Upper lobe of right lung (tissue), 1 donor: ENCODE data around the gene NHERF1. TPM values are rescaled to one million over a fixed set of nuclear protein-coding genes. Genes with fewer than 3 reads are reported as not detected.

ENCODE experiments used
- ATAC-seq: fragments of 200-7000 bp; cut with Tn5 transposase; one replicate; pipeline ENCODE4 v1.9.1; 2020; ENCODE audit warnings: mild to moderate bottlenecking, moderate library complexity
- DNase-seq: peaks from one replicate; pipeline ENCODE4 v3.0.0-alpha.2; 2020
- H3K27ac ChIP-seq: fragments of 200-600 bp; one replicate; pipeline ENCODE4 v1.8.0; 2022
- H3K27me3 ChIP-seq: fragments of 200-600 bp; one replicate; pipeline ENCODE4 v1.8.0; 2022; ENCODE audit warnings: mild to moderate bottlenecking
- H3K36me3 ChIP-seq: fragments of 200-600 bp; one replicate; pipeline ENCODE4 v1.8.0; 2022
- H3K4me1 ChIP-seq: fragments of 200-600 bp; one replicate; pipeline ENCODE4 v1.8.0; 2022
- H3K4me3 ChIP-seq: fragments of 200-600 bp; one replicate; pipeline ENCODE4 v1.8.0; 2022; ENCODE audit warnings: mild to moderate bottlenecking
- H3K9me3 ChIP-seq: fragments of 200-600 bp; one replicate; pipeline ENCODE4 v1.8.0; 2022
- CTCF ChIP-seq: fragments of 200-600 bp; IDR thresholded peaks from one replicate; pipeline ENCODE4 v1.8.0; 2022; ENCODE audit warnings: antibody characterized with exemption
- intact Hi-C: fragments of 100-400 bp; cut with DNase I; formaldehyde crosslinking; loops from one replicate; pipeline ENCODE4 v1.11.0; 2022
- total RNA-seq: library from RNA; stranded (reverse); fragmentation: NEBNext Ultra II Directional; extraction: Animal tissue kit (Norgen Biotek cat#: 25700); gene quantifications from one replicate; pipeline ENCODE4 v1.2.1, GENCODE V29; 2021
- donor health status: DM: no; HTN: yes; CAD: no; lungs with severe emphysema.

NHERF1 gene
- total RNA-seq, 1 donor from 2014 or later = 28.4 TPM

DNA sequence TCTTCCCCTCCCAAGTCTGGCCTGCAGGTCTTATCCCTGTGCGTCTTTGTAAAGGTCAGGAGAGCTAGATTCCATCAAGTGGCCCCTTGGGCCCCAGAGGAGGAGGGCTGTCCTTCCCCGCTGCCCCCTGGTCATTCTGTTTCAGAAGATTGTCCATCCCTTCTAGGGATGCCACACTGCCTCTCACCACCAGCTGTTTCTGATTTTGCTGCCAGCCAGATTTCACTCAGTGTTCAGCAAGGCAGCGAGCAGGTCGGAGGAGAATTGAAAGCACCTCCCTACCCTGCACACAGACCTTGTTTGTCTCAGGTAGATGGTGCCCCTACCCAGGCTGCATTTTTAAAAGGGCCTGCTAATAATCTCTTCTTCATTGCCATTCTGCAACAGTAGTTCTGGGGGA is 49.4 kb downstream of the NHERF1 start:
- peaks cover 77% of the 10 kb centered on the region for H3K36me3 ChIP-seq
- H3K4me1 ChIP-seq = no peaks in the 10 kb centered on the region
- H3K27me3 ChIP-seq = no peaks in the 10 kb centered on the region
- TF ChIP-seq CTCF = no peak
- ATAC-seq (no peak), DNase-seq (no peak)
- intact Hi-C loops = no loop called here
- no peak overlapping the region for H3K4me3 ChIP-seq
- no peaks in the 10 kb centered on the region for H3K9me3 ChIP-seq
- H3K27ac ChIP-seq = no peak overlapping the region

- DNase-seq (no peak), ATAC-seq (no peak)
- Histone ChIP-seq H3K4me3 (no peak overlapping the region), H3K27ac (no peak overlapping the region), H3K4me1 (no peaks in the 10 kb centered on the region), H3K36me3 (peaks cover 76% of the 10 kb centered on the region), H3K9me3 (no peaks in the 10 kb centered on the region), H3K27me3 (no peaks in the 10 kb centered on the region)
- intact Hi-C loops = no loop called here
- no peak for TF ChIP-seq CTCF
These were observed 49.8 kb downstream of the NHERF1 start for GRCh38 chr17:74798239-74798707.

DNA sequence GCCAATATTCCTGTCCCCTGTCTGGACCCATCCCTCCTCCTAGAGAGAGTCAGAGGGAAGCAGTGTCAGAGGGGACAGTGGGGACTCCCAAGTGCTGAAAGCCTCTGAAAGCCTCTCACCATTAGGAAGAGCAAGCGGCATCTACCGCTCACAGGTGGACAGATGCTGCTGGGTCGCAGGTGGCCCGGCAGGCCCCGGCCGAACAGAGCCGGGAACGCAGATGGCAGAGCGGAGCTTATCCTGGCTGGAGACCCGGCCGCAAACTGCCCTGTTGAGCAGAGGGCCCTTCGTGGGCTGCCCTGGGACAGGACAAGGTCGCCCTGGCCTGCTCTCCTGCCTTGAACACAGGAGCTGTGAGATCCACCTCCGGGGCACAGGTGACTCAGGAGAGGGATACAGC is 50.7 kb downstream of the NHERF1 start:
- TF ChIP-seq CTCF = no peak
- no peak overlapping the region for H3K27ac ChIP-seq
- H3K4me1 ChIP-seq = no peaks in the 10 kb centered on the region
- intact Hi-C loops = no loop called here
- no peak for ATAC-seq
- H3K36me3 ChIP-seq = peaks cover 67% of the 10 kb centered on the region
- DNase-seq = no peak
- H3K27me3 ChIP-seq = no peaks in the 10 kb centered on the region
- no peak overlapping the region for H3K4me3 ChIP-seq
- H3K9me3 ChIP-seq = no peaks in the 10 kb centered on the region

DNA sequence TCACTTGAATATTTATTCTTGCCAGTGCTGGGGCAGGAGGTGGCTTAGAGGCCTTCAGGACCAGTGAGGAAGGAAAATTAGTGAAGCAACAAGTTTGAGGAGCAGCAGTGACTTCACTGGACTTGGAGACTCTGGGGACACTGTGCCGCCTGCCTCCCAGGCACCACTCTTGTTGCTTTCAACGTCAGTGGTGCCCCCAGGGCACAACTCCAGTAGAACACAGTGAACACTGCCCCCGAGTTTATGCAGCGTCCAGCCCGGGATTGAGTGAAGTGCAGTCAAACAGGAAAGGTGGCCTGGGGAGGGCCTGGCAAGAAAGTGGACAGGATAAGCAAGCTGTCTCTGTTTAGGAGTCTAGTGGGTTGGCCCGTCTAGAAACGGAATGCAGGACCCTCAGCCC is 52.1 kb downstream of the NHERF1 start:
- H3K4me3 ChIP-seq = no peak overlapping the region
- peaks cover 53% of the 10 kb centered on the region for H3K36me3 ChIP-seq
- DNase-seq (no peak), ATAC-seq (no peak)
- H3K4me1 ChIP-seq = no peaks in the 10 kb centered on the region
- H3K27ac ChIP-seq = no peak overlapping the region
- H3K27me3 ChIP-seq = no peaks in the 10 kb centered on the region
- TF ChIP-seq CTCF = no peak
- H3K9me3 ChIP-seq = no peaks in the 10 kb centered on the region
- intact Hi-C loops = no loop called here

GRCh38 chr17:74801896-74802295 is 53.5 kb downstream of the NHERF1 start:
- Histone ChIP-seq H3K4me3 (no peak overlapping the region), H3K36me3 (peaks cover 39% of the 10 kb centered on the region), H3K27me3 (no peaks in the 10 kb centered on the region), H3K27ac (no peak overlapping the region), H3K4me1 (no peaks in the 10 kb centered on the region), H3K9me3 (no peaks in the 10 kb centered on the region)
- no peak for ATAC-seq
- no peak for TF ChIP-seq CTCF
- intact Hi-C loops = no loop called here
- DNase-seq = no peak

DNA sequence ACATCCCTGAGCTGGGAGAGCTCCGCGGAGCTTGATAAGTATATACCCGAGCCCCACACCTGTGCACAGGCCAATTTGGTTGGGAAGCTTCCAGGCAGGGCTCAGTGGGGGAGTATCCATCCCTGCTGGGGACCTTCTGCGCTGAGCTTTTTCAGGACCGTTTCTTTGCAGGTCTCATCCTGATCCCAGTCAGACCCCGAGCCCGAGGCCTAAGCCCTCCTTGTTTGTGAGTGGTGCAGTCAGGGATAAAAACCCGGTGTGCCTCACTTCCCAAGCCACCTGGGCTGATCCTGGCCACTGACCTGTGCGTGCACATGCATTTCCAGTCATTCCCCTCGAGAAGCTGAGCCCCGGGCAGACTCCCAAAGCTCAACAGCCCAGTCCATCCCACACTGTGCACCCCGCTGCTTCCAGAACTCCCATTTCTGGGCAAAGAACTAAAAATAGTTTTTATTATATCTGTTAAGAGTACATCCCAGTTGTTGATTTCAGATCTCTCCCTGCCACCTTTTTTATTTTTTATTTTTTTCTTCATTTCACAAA is 55.0 kb downstream of the NHERF1 start:
- no peaks in the 10 kb centered on the region for H3K4me1 ChIP-seq
- no peaks in the 10 kb centered on the region for H3K27me3 ChIP-seq
- peaks cover 26% of the 10 kb centered on the region for H3K36me3 ChIP-seq
- DNase-seq (no peak), ATAC-seq (no peak)
- no peaks in the 10 kb centered on the region for H3K9me3 ChIP-seq
- no peak overlapping the region for H3K4me3 ChIP-seq
- intact Hi-C loops = no loop called here
- H3K27ac ChIP-seq = no peak overlapping the region
- no peak for TF ChIP-seq CTCF
